IMR-90 (cell line): ENCODE measurements around the gene MAST1. TPM values are rescaled to one million over a fixed set of nuclear protein-coding genes. Genes with fewer than 3 reads are reported as not detected.

Experiments used
- ATAC-seq: fragments of 200-7000 bp; cut with Tn5 transposase; 2 replicates; pipeline ENCODE4 v1.9.1; 2020; ENCODE audit warnings: low read depth, mild to moderate bottlenecking, moderate library complexity
- BruUV-seq: library from RNA; stranded (reverse); fragments of 400-500 nt; replicated peaks from 2 replicates; lab custom pipeline; 2021; lab: Mats Ljungman, UMichigan
- CTCF ChIA-PET: fragments of 300-600 bp; formaldehyde crosslinking; extraction: SDS; loops from one replicate; lab custom pipeline; 2021; ENCODE audit warnings: antibody characterized with exemption; lab: Yijun Ruan, JAX
- POLR2A ChIA-PET: fragments of 300-600 bp; sonication (Branson Sonifier 250); formaldehyde crosslinking; loops from one replicate; lab custom pipeline; 2022; ENCODE audit warnings: antibody characterized with exemption; ENCODE audit not compliant: unreplicated experiment; lab: Charles Lee
- DNase-seq: peaks from one replicate; pipeline ENCODE4 v3.0.0; 2013
- H2AFZ ChIP-seq: replicated peaks from 2 replicates; pipeline ENCODE3; 2013; ENCODE audit warnings: low read length, mild to moderate bottlenecking; ENCODE audit not compliant: poor library complexity
- H2AK5ac ChIP-seq: 2 replicates; pipeline ENCODE4 v1.6.1; 2013; ENCODE audit warnings: low read depth, low read length, inconsistent platforms
- H2AK9ac ChIP-seq: replicated peaks from 2 replicates; pipeline ENCODE3; 2013; ENCODE audit warnings: mild to moderate bottlenecking, low read depth, low read length, moderate library complexity; ENCODE audit not compliant: poor library complexity
- H2BK120ac ChIP-seq: 2 replicates; pipeline ENCODE4 v1.6.1; 2013; ENCODE audit warnings: low read depth, low read length, inconsistent platforms
- H2BK15ac ChIP-seq: 3 replicates; pipeline ENCODE4 v1.6.1; 2013; ENCODE audit warnings: low read depth, low read length, inconsistent platforms
- H2BK20ac ChIP-seq: 2 replicates; pipeline ENCODE4 v1.6.1; 2013; ENCODE audit warnings: low read depth, mild to moderate bottlenecking, inconsistent platforms, low read length, moderate library complexity
- H2BK5ac ChIP-seq: 2 replicates; pipeline ENCODE4 v1.6.1; 2013; ENCODE audit warnings: mild to moderate bottlenecking, low read depth, low read length, inconsistent platforms; ENCODE audit not compliant: poor library complexity, severe bottlenecking
- H3K14ac ChIP-seq: replicated peaks from 2 replicates; pipeline ENCODE4 v1.6.1; 2013; ENCODE audit warnings: low read depth, low read length, inconsistent platforms
- H3K18ac ChIP-seq: 2 replicates; pipeline ENCODE4 v1.6.1; 2013; ENCODE audit warnings: low read depth, low read length, control low read depth
- H3K23ac ChIP-seq: 2 replicates; pipeline ENCODE4 v1.6.1; 2013; ENCODE audit warnings: low read depth, low read length, inconsistent platforms
- H3K27ac ChIP-seq: 2 replicates; pipeline ENCODE4 v1.5.1; 2013; ENCODE audit warnings: mild to moderate bottlenecking, control low read depth, low read length; ENCODE audit not compliant: insufficient read depth
- H3K27me3 ChIP-seq: 2 replicates; pipeline ENCODE4 v1.6.1; 2013; ENCODE audit warnings: low read length; ENCODE audit not compliant: control insufficient read depth, insufficient read depth
- H3K36me3 ChIP-seq: 2 replicates; pipeline ENCODE4 v1.6.1; 2013; ENCODE audit warnings: low read length, mixed read lengths; ENCODE audit not compliant: control insufficient read depth, insufficient read depth
- H3K4ac ChIP-seq: 2 replicates; pipeline ENCODE4 v1.6.1; 2013; ENCODE audit warnings: low read depth, low read length, inconsistent platforms
- H3K4me1 ChIP-seq: 2 replicates; pipeline ENCODE4 v1.6.1; 2013; ENCODE audit warnings: low read length, mixed read lengths; ENCODE audit not compliant: control insufficient read depth, insufficient read depth
- H3K4me2 ChIP-seq: 2 replicates; pipeline ENCODE4 v1.6.1; 2013; ENCODE audit warnings: low read depth, mild to moderate bottlenecking, control low read depth, low read length, moderate library complexity
- H3K4me3 ChIP-seq: 2 replicates; pipeline ENCODE4 v1.5.1; 2013; ENCODE audit warnings: low read depth, mild to moderate bottlenecking, control low read depth, low read length, moderate library complexity; ENCODE audit not compliant: insufficient read depth
- H3K56ac ChIP-seq: 2 replicates; pipeline ENCODE4 v1.6.1; 2013; ENCODE audit warnings: low read length, inconsistent platforms; ENCODE audit not compliant: insufficient read depth; ENCODE audit errors: extremely low read depth
- H3K79me1 ChIP-seq, 2 experiments: 2 replicates each; pipeline ENCODE4 v1.6.1; 2013; ENCODE audit warnings: low read length in 2 of 2, inconsistent platforms in 1 of 2, low read depth in 1 of 2
- H3K9ac ChIP-seq: 2 replicates; pipeline ENCODE4 v1.6.1; 2013; ENCODE audit warnings: low read depth, low read length, control low read depth
- H3K9me1 ChIP-seq: 2 replicates; pipeline ENCODE4 v1.6.1; 2013; ENCODE audit warnings: low read length, inconsistent platforms; ENCODE audit not compliant: insufficient read depth
- H3K9me3 ChIP-seq: 2 replicates; pipeline ENCODE4 v1.6.1; 2013; ENCODE audit warnings: low read length; ENCODE audit not compliant: control insufficient read depth, insufficient read depth
- H4K20me1 ChIP-seq: 2 replicates; pipeline ENCODE4 v1.6.1; 2013; ENCODE audit warnings: low read length, inconsistent platforms; ENCODE audit not compliant: insufficient read depth
- H4K5ac ChIP-seq: 2 replicates; pipeline ENCODE4 v1.6.1; 2013; ENCODE audit warnings: mild to moderate bottlenecking, low read depth, low read length, control low read depth
- H4K8ac ChIP-seq, 2 experiments: 2 replicates each; pipeline ENCODE4 v1.6.1; 2013; ENCODE audit warnings: low read depth in 2 of 2, low read length in 2 of 2, control low read depth in 1 of 2, inconsistent platforms in 1 of 2
- H4K91ac ChIP-seq: 2 replicates; pipeline ENCODE4 v1.6.1; 2013; ENCODE audit warnings: low read depth, low read length, inconsistent platforms; ENCODE audit not compliant: insufficient read depth
- BHLHE40 ChIP-seq: fragments of 150-350 bp; IDR thresholded peaks from 2 replicates; pipeline ENCODE4 v1.6.1; 2016; ENCODE audit warnings: mild to moderate bottlenecking, low read depth, low read length
- CHD1 ChIP-seq: IDR thresholded peaks from 2 replicates; pipeline ENCODE4 v1.6.1; 2012; ENCODE audit warnings: low read depth, low read length, improper control_type of control experiment
- WGBS, 2 experiments: methylation state at CpG; one replicate each; pipeline versions ENCODE4 v1.1.5 to v1.1.7; 2013; ENCODE audit warnings: missing lambda C conversion rate in 2 of 2; ENCODE audit not compliant: insufficient read length in 1 of 2; ENCODE audit errors: extremely low coverage in 2 of 2; 5-methylcytosine and 5-hydroxymethylcytosine counted together
- dilution Hi-C: fragments of 300-500 bp; cut with HindIII; formaldehyde crosslinking; loops from one replicate; pipeline ENCODE4 v1.14.3; 2018; ENCODE audit warnings: low sequenced_read_pairs; ENCODE audit not compliant: unreplicated experiment
- in situ Hi-C: fragments of 300-500 bp; cut with MboI; formaldehyde crosslinking; loops from 3 replicates; pipeline ENCODE4 v1.14.3; 2019; ENCODE audit warnings: low sequenced_read_pairs, inconsistent platforms, mixed read lengths
- intact Hi-C: fragments of 100-400 bp; cut with micrococcal nuclease; formaldehyde crosslinking; loops from 2 replicates; pipeline ENCODE4 v1.10.0; 2022
- polyA plus RNA-seq, 3 experiments: library from polyadenylated mRNA; depleted of rRNA; stranded (reverse); fragments of >200 nt; gene quantifications; 2 replicates each; pipeline ENCODE4 v1.2.3, GENCODE V29; 2012; ENCODE audit warnings: low replicate concordance in 1 of 3
- total RNA-seq: library from RNA; depleted of rRNA; stranded (reverse); fragments of >200 nt; gene quantifications from 2 replicates; pipeline ENCODE4 v1.2.3, GENCODE V29; 2012

MAST1 gene
- total and polyA plus RNA-seq, 2 of the 4 experiments (the other 2 are of a cell fraction): 0.56 to 1.1 TPM

GRCh38 chr19:12918253-12918652 is 79.9 kb downstream of the MAST1 start:
- POLR2A ChIA-PET: no interaction called here

More at GRCh38 chr19:12918253-12918652, 79.9 kb downstream of the MAST1 start:
- Histone ChIP-seq H2BK120ac (no peak overlapping the region), H4K20me1 (no peaks in the 10 kb centered on the region), H3K23ac (no peak overlapping the region), H4K91ac (no peak overlapping the region), H3K4me1 (peaks cover 1% of the 10 kb centered on the region; the same call in 1 of the 2 replicates), H3K9me1 (no peaks in the 10 kb centered on the region), H3K9me3 (no peaks in the 10 kb centered on the region), H3K4me3 (no peak overlapping the region), H3K4me2 (no peak overlapping the region), H2AFZ (no peak overlapping the region), H2AK5ac (no peak overlapping the region; the same call in 1 of the 2 replicates), H3K18ac (no peak overlapping the region), H2BK15ac (no peak overlapping the region), H3K27me3 (no peaks in the 10 kb centered on the region), H3K36me3 (peaks cover 11% of the 10 kb centered on the region), H4K8ac (no peak overlapping the region), H3K56ac (no peak overlapping the region), H3K14ac (no peak overlapping the region), H2BK5ac (no peak overlapping the region), H3K79me1 (0 out of 4 replicates have a peak, but pooled peaks cover 0 to 3% of the 10 kb centered on the region in 2 experiments), H2BK20ac (no peak overlapping the region), H4K5ac (no peak overlapping the region), H3K27ac (no peak overlapping the region), H3K4ac (no peak overlapping the region), H2AK9ac (peak overlapping the region; percentile 61), H3K9ac (no peak overlapping the region)
- TF ChIP-seq CHD1: no peak
- no peak for TF ChIP-seq BHLHE40
- in situ Hi-C loops (no loop called here), dilution Hi-C loops (no loop called here), intact Hi-C loops (no loop called here)
- DNase-seq (no peak), ATAC-seq (no peak)
- CTCF ChIA-PET: interaction anchor here (1.0 kb wide), 1 partner anchor 19 kb away, joined by 3 read pairs; no protein-coding TSS in a partner anchor
- WGBS, 2 experiments: 100% methylated on average over 1 of the region's 14 CpGs; no CpG with 5 or more reads in 1 of the 2 experiments
- BruUV-seq: no TSS peak
